ENCODE results near the gene SRD5A2. TPM values are rescaled to one million over a fixed set of nuclear protein-coding genes. Genes with fewer than 3 reads are reported as not detected.

The SRD5A2 gene
- total RNA-seq, 1 donor from 2014 or later, result 0.19 TPM

Other genes with a start within 250 kb of the SRD5A2 start
- 0.32 and 0.52 TPM in 2 replicates for gene XDH, start 166.2 kb downstream of the SRD5A2 start, total RNA-seq